HG02610 (cell line): Measurements from ENCODE around the gene CD72.

Experiments
- ATAC-seq: cut with Tn5 transposase; IDR thresholded peaks from one replicate; pipeline ENCODE4 v1.9.1; 2021; ENCODE audit warnings: mild to moderate bottlenecking, moderate library complexity; ENCODE audit not compliant: unreplicated experiment

The CD72 gene

GRCh38 chr9:35618325-35618727 is at the start of gene CD72:
TSS of gene CD72 (minus strand) at chr9:35618413. CDS start at chr9:35618303, 110 bp downstream.
- ATAC-seq: no peak

- no peak for ATAC-seq
Measured at GRCh38 chr9:35667939-35668338, 49.7 kb upstream of the CD72 start.

- no peak for ATAC-seq
Measured at GRCh38 chr9:35666549-35666948, 48.3 kb upstream of the CD72 start.

GRCh38 chr9:35666045-35666444 is 47.8 kb upstream of the CD72 start:
- ATAC-seq: no peak

GRCh38 chr9:35665471-35665818 is 47.2 kb upstream of the CD72 start:
- ATAC-seq: no peak

GRCh38 chr9:35664531-35665470 is 46.6 kb upstream of the CD72 start, which contains the start of gene ARHGEF39:
TSS of gene ARHGEF39 (minus strand) at chr9:35665195. CDS start at chr9:35665169, 26 bp downstream.
- ATAC-seq: peak; percentile 66

- no peak for ATAC-seq
Measured at GRCh38 chr9:35662437-35662836, 44.2 kb upstream of the CD72 start.

- ATAC-seq: no peak
Measured at GRCh38 chr9:35661756-35662350, 43.6 kb upstream of the CD72 start.

- ATAC-seq: no peak
Measured at GRCh38 chr9:35660966-35661415, 42.8 kb upstream of the CD72 start.

GRCh38 chr9:35659340-35659739 is 41.1 kb upstream of the CD72 start:
- no peak for ATAC-seq

- no peak for ATAC-seq
Measured at GRCh38 chr9:35658968-35659220, 40.7 kb upstream of the CD72 start.

GRCh38 chr9:35658137-35658967 is 40.1 kb upstream of the CD72 start, which contains the start of gene CCDC107:
TSS of gene CCDC107 (plus strand) at chr9:35658292. CDS start at chr9:35658380, 88 bp downstream.
- ATAC-seq: peak; percentile 50

- peak; percentile 86 for ATAC-seq
Measured at GRCh38 chr9:35657546-35658136, 39.4 kb upstream of the CD72 start, which contains the start of gene RMRP. TSS of gene RMRP (minus strand) at chr9:35658019.

GRCh38 chr9:35656831-35657545 is 38.8 kb upstream of the CD72 start:
- no peak for ATAC-seq

- no peak for ATAC-seq
Measured at GRCh38 chr9:35656348-35656747, 38.1 kb upstream of the CD72 start.

- no peak for ATAC-seq
Measured at GRCh38 chr9:35653611-35654010, 35.4 kb upstream of the CD72 start.

GRCh38 chr9:35652829-35653209 is 34.6 kb upstream of the CD72 start:
- no peak for ATAC-seq

GRCh38 chr9:35651956-35652828 is 34.0 kb upstream of the CD72 start:
- ATAC-seq: no peak
